HFFc6 (cell line): Measurements from ENCODE around the gene P4HTM. TPM values are rescaled to one million over a fixed set of nuclear protein-coding genes. Genes with fewer than 3 reads are reported as not detected.
A peak's percentile ranks its signal among the peaks of the same experiment; 100 is the strongest.

ENCODE experiments used
- DNase-seq: peaks from one replicate; pipeline ENCODE4 v3.0.0-alpha.2; 2018
- H3K27ac Mint-ChIP-seq: 2 replicates; pipeline ENCODE4 v1.8.0; 2020; ENCODE audit warnings: mild to moderate bottlenecking, mixed read lengths
- H3K27me3 Mint-ChIP-seq: 2 replicates; pipeline ENCODE4 v1.8.0; 2021; ENCODE audit warnings: mild to moderate bottlenecking, moderate library complexity, mixed read lengths; ENCODE audit not compliant: insufficient read depth
- H3K36me3 Mint-ChIP-seq: 2 replicates; pipeline ENCODE4 v1.8.0; 2021; ENCODE audit warnings: low read depth, mixed read lengths
- H3K4me1 Mint-ChIP-seq: 2 replicates; pipeline ENCODE4 v1.8.0; 2020; ENCODE audit warnings: low read depth, mixed read lengths
- H3K4me3 Mint-ChIP-seq: 2 replicates; pipeline ENCODE4 v1.8.0; 2020; ENCODE audit warnings: mild to moderate bottlenecking, moderate library complexity, mixed read lengths
- H3K9me3 Mint-ChIP-seq: 2 replicates; pipeline ENCODE4 v1.8.0; 2020; ENCODE audit warnings: mild to moderate bottlenecking, mixed read lengths
- CTCF ChIP-seq: fragments of 200-600 bp; sonication (generic); IDR thresholded peaks from 2 replicates; pipeline ENCODE4 v1.5.0; 2021; ENCODE audit warnings: antibody characterized with exemption, mild to moderate bottlenecking
- total RNA-seq, 6 experiments: library from RNA; stranded (reverse); fragmentation: NEBNext Ultra II Directional; extraction: Animal tissue kit (Norgen Biotek cat#: 25700); gene quantifications; 2 replicates in 1 of 6; 3 replicates in 5 of 6; pipeline ENCODE4 v1.2.3, GENCODE V29; 2021

The P4HTM gene
- total RNA-seq, 6 experiments from 2014 or later, result 29.1 to 41.4 (median 31.6) TPM

DNA sequence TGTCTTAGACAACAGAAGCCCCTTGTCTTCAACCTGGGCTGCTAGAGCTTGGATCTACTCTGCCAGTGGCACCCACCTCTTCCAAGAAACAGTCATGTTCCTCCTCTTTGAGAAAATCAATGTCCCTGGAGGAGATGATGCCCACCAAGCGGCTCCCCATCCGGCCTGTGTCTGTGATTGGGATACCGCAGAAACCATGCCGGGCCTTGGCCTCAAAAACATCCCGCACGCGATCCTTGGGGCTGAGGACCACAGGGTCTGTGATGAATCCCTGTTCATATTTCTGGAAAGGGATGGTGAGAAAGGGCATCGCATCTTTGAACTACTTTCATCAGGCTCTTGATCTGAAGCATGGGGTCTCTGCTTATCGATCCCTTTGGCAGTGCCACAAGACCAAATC is 37.6 kb downstream of the P4HTM start:
- H3K4me3 Mint-ChIP-seq, result peak overlapping the region; percentile 95
- peaks cover 74% of the 10 kb centered on the region for H3K4me1 Mint-ChIP-seq
- H3K27ac Mint-ChIP-seq, result peak overlapping the region; percentile 92

GRCh38 chr3:49028298-49028672 is 38.2 kb downstream of the P4HTM start:
- no peak for TF ChIP-seq CTCF
- Mint-ChIP-seq H3K27me3 (peaks cover 13% of the 10 kb centered on the region), H3K36me3 (peaks cover 65% of the 10 kb centered on the region), H3K4me1 (peaks cover 75% of the 10 kb centered on the region), H3K27ac (peak overlapping the region; percentile 92), H3K4me3 (peak overlapping the region; percentile 95), H3K9me3 (peaks cover 3% of the 10 kb centered on the region; the same call in 1 of the 2 replicates)
- no peak for DNase-seq

More for the DNA sequence above, 37.6 kb downstream of the P4HTM start:
- Mint-ChIP-seq H3K36me3 (peaks cover 71% of the 10 kb centered on the region), H3K27me3 (peaks cover 13% of the 10 kb centered on the region), H3K9me3 (peaks cover 3% of the 10 kb centered on the region; the same call in 1 of the 2 replicates)
- DNase-seq, result no peak
- no peak for TF ChIP-seq CTCF

DNA sequence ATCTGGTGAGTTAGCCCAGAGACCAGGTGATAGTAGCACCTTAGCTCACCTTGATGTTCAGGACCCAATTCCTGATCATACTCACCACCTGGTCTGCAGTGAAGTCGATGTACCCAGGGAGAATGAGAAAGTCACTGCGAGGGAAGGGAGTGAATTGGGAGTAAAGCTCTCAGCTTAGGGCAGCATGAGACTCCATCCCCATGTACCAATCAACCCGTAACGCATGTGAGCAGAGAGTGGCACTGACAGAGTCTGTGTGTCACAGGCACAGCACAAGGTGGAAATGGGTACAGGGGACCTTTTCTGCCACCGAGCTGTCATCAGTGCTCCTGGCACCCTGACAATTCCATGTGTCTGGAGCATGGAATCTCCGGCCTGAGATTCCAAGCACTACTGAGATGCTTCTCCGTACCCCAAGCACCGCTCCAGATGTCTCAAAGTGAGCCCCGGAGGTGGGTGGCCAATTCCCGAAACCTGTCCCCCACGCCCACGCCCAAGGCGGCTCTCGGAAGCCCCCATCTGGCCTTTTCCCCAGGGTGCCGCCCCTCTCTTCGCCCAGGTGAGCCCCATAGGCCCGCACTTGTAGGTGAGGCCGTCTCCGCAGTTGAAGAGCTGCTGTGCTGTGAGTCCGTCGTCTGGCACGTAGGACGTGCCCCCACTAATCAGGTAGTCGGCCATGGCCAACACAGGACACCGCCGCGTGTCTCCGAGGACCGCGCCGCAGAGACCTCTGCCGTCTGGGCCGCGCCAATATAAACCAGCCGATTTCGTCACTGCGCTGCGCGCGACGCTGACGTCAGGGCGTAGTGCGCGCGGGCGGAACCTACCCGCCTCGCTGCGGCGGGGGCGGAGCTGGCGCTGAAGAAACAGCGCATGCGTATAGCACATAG is 38.9 kb downstream of the P4HTM start, which contains the start of gene IMPDH2:
TSS of gene IMPDH2 (minus strand) at position 726 of the 890 bp plus-strand sequence. CDS start at position 678, 48 bp downstream.
- TF ChIP-seq CTCF, result peak; percentile 24; the same call in 1 of the 2 replicates
- DNase-seq, result peak; percentile 88
- peak within 1 kb of the TSS; percentile 92 for H3K27ac Mint-ChIP-seq
- H3K9me3 Mint-ChIP-seq, result peaks cover 3% of the 10 kb centered on the region; the same call in 1 of the 2 replicates
- peaks cover 69% of the 10 kb centered on the region for H3K4me1 Mint-ChIP-seq
- H3K27me3 Mint-ChIP-seq, result peaks cover 14% of the 10 kb centered on the region
- peaks cover 61% of the 10 kb centered on the region for H3K36me3 Mint-ChIP-seq
- peak within 1 kb of the TSS; percentile 95 for H3K4me3 Mint-ChIP-seq

GRCh38 chr3:49029563-49029884 is 39.5 kb downstream of the P4HTM start:
- no peak for DNase-seq
- Mint-ChIP-seq H3K27ac (peak overlapping the region; percentile 92), H3K4me1 (peaks cover 63% of the 10 kb centered on the region), H3K4me3 (peak overlapping the region; percentile 95), H3K9me3 (peaks cover 3% of the 10 kb centered on the region; the same call in 1 of the 2 replicates), H3K36me3 (peaks cover 57% of the 10 kb centered on the region), H3K27me3 (peaks cover 14% of the 10 kb centered on the region)
- TF ChIP-seq CTCF, result no peak

DNA sequence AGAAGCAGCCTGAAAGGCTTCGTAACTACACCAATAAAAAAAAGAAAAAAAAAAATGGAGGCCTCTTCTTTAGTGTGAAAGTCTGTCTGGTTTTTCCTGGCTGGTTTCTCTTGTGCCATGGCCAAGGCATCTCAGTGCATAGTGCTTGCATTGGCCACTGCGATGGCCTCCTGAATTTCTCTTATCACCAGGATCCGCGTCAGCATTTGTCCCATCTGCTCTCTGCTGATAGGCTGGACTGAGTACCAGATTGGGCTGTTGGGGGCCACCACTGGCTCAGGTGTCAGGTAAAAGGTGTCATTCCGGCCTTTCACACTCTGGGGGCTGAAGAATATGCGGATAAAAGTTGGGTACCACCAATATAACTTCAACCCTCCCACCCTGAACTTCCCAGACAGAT is 40.3 kb downstream of the P4HTM start:
- Mint-ChIP-seq H3K9me3 (peaks cover 3% of the 10 kb centered on the region; the same call in 1 of the 2 replicates), H3K4me3 (no peak overlapping the region), H3K4me1 (peaks cover 55% of the 10 kb centered on the region), H3K27me3 (peaks cover 16% of the 10 kb centered on the region), H3K36me3 (peaks cover 58% of the 10 kb centered on the region), H3K27ac (peak overlapping the region; percentile 92)
- no peak for TF ChIP-seq CTCF
- DNase-seq, result no peak
